NCI-H128 (cell line): ENCODE data around the gene SHISAL1.

Experiments
- DNase-seq: peaks from one replicate; lab custom pipeline; 2025; ENCODE audit not compliant: unreplicated experiment; lab: John Stamatoyannopoulos, UW

SHISAL1 gene

GRCh38 chr22:44342347-44342956 lies 29.7 kb upstream of the SHISAL1 start:
- no peak for DNase-seq

DNA sequence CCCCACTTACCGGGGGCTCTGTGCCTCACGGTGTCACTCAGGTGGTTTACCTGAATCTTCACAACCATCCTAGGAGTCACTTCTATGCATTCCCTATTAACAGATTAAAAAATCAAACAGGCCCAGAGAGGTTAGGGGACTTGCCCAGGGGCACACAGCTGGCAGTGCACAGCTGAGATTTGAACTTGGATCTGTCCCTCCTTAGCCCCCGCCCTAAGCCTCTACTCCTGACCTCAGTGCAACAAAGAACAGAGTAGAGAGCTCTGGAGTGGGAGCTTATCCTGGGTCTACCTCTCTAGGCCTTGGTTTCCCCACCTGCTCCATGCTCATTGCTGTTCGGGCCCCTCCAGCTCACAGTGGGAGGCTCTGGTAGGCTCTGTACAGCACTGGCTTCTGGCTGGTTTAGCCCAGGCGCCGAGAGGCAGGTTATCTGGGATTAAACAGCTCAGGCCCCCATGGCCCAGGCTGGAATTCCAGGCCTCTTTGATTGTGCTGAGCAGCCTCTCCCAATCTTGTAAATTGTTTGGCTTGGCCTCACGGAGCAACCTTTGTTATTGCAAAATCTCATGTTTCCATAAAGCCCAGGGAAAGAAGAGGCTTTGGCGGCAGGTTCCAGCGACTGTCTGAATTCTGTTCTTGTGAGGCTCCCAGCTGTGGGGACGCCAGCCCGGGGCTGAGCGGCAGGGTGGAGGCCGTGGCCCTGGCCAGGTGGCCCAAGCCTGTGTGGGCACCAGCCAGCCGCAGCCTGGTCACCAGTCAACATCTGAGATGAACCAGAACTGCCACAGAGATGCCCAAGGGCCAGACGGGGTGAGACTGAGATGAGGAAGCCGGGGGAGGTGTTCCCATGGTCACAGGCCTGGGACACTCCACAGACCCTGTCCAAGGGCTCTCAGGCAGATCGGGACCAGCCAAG lies 28.9 kb upstream of the SHISAL1 start:
- no peak for DNase-seq

DNA sequence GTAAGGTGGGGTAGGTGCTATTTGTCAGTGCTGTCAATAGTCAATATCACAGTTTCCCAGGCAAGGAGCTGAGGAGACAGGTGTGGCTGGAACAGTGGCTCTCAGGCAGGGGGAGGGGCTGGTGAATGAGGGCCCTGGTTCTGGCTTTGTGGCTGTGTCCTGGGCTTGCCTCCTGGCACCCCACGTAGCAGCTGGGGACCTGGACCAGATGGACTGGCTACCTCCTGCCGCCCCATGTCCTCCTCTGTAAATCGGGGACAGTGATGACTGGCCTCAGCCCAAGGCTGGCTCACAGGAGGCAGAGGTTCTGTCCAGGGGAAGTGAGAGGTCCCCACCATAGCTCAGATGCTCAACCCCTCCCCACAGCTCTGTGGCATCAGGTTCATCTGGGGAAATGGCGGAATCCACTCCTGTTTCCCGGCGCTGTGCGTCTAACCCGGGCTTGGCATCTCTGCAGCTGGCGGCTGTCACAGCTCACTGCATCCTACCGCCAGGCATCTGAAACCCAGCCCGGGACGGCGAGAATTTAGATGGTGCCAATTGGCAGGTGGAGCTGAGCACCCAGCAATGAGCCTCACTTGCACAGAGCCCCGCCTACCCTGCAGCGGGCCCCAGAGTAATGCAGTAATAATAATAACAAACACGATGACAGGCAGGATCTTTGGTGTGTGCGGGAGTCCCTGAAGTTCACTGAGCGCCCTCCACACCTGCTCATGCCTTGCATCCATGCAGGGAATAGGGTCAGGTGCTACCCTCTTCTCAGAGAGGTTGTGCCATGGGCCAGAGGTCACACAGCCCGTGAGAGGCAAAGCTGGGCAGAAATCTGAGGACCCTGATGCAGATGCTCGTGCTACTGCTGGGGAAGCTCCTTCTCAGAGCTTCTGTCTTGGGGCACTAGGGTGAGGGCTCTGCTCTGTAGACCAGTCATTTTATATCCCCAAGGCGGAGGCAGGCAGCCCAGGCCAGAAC lies 27.8 kb upstream of the SHISAL1 start:
- DNase-seq, result no peak

GRCh38 chr22:44338906-44339305 lies 26.2 kb upstream of the SHISAL1 start:
- DNase-seq, result no peak

DNA sequence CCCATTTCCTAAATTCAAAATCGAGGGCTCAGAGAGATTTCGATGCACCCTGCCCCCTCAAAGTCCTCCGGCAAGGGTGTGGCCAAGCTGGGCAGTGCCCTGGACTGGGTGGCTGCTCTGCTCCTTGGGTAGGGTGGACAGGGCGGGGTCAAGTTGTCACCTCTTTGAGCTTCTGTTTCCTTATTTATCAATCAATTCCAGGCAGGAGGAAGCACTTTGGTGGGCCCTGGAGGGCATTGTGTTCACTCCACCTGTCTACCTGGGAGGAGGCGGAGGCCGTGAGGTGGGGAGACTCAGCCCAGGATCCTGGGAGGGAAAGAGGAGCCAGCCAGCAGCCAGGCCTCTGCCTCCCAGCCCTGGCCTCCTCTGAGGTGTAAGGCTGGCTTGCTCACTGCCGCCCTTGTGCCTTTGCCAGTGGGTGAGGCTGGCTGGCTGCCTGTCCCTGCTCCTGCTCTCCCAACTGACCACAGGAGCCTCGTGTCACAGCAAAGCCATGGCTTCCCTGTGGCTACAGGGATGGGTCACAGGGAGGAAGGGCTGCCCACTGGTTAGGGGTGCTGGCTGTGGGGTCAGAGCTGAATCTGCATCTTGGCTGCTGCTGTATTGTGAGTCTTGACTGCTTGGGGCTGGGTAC lies 25.5 kb upstream of the SHISAL1 start:
- no peak for DNase-seq

DNA sequence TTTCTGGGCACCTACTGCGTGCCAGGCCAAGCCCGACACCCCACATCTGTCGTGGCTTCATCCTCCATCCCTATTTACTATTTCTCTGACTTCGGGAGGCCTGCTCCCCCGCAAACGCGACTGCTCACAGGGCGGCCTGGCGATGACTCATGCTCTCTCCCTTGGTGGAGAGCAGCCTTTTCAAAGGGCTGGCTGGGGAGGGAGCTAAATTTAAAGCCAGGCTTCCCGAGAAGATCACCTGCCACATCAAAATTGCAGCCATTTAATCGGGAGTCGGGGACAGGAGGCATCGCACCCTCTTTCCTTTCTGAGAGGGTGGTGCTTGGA lies 24.9 kb upstream of the SHISAL1 start:
- DNase-seq, result no peak

- DNase-seq, result peak; percentile 34
These were observed 24.4 kb upstream of the SHISAL1 start for GRCh38 chr22:44336962-44337677.

DNA sequence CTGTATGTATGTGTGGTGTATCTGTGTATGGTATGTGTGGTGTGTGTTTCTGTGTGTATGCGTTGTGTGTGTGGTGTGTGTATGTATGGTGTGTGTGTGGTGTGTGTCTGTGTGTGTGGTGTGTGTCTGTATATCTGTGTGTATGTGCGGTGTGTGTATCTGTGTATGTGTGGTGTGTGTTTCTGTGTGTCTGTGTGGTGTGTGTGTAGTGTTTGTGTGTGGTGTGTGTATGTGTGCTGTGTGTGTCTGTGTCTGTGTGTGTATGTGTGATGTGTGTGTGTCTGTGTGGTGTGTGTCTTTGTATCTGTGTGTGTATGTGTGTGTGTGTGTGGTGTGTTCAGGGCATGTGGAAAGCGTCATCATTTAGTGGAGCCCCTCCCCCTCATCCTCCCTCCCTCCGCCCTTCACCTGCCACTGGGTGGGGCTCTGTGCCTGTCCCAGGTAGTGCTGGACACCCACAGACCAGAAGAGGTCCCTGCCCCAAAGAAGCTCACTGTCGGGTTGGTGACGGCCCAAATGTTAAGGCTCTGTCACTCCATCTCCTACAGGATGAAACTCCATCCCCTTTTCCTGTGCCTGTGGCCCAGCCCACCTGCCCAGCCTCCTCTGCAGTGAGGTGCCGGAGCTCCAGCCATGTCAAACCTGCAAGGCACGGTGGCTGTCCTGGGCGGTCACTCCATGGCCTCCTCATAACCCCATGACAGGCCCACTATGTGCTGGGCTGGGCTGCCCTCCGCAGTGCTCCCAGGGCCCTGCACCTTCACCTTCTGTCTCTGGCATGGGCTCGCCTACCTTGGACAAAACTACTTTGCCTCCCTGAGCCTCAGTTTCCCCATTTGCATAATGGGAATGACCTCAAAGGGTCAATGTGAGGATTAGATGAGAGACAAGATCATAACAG lies 23.4 kb upstream of the SHISAL1 start:
- DNase-seq, result no peak

DNA sequence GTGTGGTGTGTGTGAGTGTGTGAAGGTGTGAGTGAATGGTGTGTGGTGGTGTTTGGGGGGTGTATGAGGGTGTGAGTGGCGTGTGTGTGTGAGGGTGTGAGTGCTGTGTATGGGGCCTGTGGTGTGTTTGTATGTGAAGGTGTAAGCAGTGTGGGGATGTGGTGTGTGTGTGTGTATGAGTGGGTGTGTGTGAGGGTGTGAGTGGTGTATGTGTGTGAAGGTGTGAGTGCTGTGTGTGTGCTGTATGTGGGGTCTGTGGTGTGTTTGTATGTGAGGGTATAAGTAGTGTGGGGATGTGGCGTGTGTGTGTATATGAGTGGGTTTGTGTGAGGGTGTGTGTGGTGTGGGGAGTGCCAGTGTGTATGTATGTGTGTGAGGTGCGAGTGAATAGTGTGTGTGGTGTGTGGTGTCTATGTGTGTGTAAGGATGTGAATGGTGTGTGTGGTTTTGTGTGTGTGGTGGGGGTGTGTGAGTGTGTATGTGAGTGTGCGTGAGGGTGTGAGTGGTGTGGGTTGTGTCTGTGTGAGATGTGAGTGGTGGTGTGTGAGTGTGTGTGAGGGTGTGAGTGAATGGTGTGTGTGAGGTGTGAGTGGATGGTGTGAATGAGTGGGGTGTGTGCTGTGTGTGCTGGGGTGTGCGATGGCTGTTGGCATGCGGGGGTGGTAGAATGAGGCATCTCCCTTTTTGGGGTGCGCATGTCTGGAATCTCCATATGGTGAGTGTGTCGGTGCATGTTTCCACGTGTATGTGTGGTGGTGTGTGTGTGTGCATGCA lies 22.5 kb upstream of the SHISAL1 start:
- no peak for DNase-seq

DNA sequence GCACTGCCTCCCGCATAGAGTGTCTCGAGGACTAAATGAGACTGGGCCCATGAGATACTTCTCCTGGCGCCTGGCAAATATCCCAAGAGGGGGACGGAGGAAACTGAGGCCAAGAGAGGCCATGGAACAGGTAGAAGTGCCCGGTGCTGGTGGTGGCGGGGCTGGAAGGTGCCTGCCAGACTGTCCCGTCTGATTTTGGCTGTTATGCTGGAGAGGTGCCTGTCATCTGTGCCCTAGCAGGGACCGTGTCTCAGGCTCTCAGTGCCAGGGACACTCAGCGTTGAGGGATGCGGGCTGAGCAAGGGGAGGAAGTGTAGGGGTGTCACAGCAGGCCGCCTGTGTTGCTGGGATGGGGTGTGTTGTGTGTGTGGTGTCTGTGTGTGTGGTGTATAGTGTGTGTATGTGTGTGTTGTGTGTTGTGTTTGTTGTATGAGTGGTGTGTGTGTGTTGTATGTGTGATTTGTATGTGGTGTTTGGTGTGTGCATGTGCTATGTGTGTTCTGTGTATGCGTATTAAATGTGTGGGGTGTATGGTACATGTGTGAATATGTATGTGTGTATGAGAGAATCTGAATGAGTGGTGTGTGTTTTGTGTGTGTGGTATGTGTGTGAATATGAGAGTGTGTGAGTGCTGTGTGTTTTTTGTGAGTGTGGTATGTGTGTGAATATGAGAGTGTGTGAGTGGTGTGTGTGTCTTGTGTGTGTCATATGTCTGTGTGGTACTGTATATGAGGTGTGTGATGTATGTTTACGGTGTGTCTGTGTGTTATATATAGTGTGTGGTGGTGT lies 21.3 kb upstream of the SHISAL1 start:
- DNase-seq, result no peak

- no peak for DNase-seq
These were observed 20.2 kb upstream of the SHISAL1 start for GRCh38 chr22:44332946-44333345.

GRCh38 chr22:44331881-44332714 lies 19.3 kb upstream of the SHISAL1 start:
- no peak for DNase-seq

DNA sequence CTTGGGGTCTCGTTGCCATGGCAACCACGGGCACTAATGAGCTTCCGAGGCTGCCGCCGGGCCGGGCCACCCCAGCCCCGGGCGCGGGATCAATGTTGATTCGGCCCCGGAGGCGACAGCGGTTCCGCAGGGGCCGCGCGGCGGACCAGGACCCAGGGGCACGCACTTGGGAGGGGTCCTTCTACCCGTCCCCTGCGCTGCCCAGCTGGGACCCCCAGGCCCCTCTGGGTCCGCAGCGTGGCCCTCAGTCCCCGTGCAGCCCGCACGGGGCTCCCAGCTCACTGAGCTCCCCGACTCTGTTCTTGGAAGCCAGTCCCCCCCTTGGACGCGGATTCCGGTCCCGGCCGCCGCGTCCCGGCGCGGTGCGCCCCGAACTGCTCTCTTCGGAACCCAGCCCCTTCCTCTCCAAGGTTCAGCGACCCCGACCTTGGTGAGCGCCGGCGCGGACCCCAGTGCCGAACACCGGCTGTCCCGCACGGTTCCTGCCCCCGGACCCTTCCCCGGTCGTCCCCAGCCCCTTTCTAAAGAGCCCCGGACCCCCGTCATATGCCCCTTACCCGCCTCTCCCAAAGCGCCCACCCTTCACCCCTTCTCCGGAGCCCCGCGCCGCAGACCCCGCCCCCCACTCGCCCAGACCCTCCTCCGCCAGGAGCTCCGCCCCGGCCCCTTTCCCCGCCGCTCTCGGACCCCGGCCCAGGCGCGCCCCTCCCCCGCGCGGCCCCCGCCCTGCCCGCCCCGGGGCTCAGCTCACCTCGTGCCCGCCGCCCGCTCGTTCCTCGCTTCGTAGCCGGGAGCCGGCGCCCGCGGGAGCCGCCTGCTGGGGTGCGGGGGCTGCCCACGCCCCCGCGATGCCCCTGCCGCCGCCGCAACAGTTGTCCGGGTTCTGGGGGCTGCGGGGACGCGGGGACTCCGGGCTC lies 18.3 kb upstream of the SHISAL1 start:
- DNase-seq, result no peak

DNA sequence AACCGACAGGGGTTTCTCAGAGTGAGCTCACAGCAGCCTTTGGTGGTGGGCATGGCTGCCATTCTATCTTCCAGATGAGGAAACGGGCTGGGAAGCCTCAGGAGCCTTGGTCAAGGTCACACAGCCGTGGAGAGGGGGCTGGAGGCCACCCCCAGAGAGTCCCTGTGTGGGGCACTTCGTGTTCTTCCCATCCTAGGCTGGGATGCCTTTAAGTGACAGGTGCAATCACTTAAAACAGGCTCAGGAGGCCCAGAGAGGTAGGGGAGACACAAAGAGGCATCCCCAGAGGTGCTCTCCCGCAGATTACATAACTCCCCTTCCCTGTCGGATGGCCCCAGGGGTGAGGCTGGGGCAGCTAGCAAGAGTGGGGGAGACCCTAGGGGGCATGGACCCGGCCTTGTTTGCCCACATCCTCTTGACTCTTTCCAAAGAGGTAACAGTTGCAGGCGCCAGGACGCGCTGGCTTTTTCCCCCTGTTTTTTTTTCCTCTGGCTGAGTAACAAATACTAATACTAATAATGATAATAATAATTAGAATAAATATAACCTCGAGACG lies 17.5 kb upstream of the SHISAL1 start:
- no peak for DNase-seq

- no peak for DNase-seq
These were observed 16.5 kb upstream of the SHISAL1 start for GRCh38 chr22:44329179-44329796.
